HG03139 (cell line): ENCODE measurements around the gene JMJD7.

Source experiments
- ATAC-seq: cut with Tn5 transposase; IDR thresholded peaks from one replicate; pipeline ENCODE4 v1.9.1; 2021; ENCODE audit not compliant: unreplicated experiment

JMJD7 gene

DNA sequence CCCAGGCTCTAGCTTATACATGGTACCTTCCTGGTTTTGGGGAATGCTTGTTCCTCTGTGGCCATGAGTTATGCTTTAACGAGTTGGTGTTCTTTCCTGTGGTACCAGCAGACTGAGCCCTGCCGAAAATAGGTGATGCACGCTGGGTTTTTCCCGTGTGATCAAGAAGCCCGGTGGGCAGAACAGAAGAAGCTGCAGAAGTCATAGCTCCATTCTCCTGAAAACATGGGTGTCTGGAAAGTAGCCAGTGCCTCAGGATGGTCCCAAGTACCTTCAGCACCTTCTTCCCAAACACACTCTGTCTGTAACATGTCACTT is 28.4 kb upstream of the JMJD7 start:
- no peak for ATAC-seq

GRCh38 chr15:41801185-41801584 is 26.7 kb upstream of the JMJD7 start:
- ATAC-seq: no peak

- no peak for ATAC-seq
Observed at GRCh38 chr15:41801850-41802455, 25.9 kb upstream of the JMJD7 start.

- no peak for ATAC-seq
Observed at GRCh38 chr15:41804361-41804760, 23.5 kb upstream of the JMJD7 start.

DNA sequence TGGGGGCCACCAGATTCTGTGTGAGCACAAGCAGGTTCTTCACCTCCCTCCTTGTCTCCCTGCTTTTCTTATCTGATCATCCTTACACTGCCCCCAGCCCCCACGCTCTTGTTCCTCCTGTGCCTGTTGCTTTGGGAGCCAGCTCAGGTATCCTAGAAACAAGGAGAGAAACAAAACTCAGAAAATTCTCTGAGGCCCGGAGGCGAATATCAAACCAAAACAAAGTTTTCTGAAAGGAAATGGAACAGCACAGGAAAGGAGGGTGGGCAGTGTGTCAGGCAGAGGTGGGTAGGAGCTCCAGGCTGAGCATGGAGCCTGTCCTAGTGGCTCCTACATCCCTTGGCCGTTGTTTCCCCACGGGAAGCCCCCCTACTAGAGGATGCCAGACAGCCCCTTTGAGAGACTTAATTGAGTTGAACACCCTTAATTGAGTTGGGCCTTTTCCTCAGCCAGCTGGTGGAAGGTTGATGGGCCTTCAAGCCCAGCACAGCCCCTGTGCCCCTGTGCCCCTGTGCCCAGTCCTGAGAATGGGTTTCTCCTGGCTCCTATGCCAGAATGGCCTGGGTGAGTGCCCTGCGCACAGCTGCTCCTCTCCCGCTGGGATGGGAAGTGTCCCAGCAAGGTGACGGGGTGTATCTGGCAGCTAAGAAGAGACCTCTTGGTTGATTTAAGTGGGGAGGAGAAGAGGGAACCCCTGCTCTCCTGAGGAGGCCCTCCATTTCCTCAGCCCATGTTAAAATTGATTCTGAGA is 22.8 kb upstream of the JMJD7 start:
- ATAC-seq: no peak

DNA sequence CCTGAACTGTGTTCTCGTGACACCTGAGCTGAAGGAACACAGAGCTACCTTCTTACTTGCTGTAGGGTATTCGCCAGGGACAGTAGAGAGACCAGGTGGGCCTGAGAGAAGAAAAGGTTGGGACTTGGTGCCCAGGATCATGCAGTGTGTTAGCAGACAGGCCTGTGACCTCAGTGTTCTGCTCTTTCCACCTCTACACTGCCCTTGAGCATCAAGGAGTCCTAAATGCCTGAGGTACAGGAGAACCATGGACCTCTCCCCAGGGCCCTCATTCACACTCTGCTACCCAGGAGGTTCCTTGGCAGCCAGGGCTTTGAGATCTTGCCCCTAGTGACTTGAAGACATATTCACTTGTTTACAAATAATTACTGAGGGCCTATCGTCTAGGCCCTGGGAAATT is 22.2 kb upstream of the JMJD7 start:
- no peak for ATAC-seq

- no peak for ATAC-seq
Observed at GRCh38 chr15:41806291-41807181, 21.4 kb upstream of the JMJD7 start.

GRCh38 chr15:41809121-41809520 is 18.8 kb upstream of the JMJD7 start:
- no peak for ATAC-seq

DNA sequence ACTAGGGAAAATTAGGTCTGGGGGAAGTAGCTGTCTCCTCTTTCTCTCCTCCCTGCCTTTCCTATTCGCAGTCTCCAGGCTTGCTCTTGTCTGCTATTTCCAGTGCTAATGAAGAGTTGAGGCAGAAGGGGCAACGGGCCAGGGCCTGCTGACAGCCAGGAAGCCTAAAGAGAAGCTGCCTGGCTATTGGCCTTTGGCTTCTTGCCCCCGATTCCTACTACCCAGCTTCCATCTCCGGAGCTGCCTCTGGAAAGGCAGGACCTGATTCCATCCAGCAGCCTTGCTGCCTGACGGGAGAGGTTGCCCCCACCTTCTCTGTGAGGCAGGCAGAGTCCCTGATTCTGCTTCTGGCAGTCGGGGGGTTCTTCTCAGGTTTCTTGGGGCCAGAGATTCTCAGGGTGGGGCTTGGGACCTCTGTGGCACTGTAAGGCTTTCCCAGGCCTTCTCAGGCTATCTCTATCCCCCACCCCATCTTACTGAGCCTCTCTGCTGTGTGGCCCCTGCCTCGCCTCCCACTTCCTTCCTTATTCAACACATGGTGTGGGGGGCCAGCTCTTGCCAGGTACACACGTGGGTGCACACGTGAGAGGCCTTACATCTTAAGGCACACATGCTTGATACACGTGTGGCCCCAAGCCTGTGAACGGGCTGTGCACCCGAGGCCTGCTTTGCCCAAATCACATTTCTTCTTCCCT is 18.2 kb upstream of the JMJD7 start:
- no peak for ATAC-seq

DNA sequence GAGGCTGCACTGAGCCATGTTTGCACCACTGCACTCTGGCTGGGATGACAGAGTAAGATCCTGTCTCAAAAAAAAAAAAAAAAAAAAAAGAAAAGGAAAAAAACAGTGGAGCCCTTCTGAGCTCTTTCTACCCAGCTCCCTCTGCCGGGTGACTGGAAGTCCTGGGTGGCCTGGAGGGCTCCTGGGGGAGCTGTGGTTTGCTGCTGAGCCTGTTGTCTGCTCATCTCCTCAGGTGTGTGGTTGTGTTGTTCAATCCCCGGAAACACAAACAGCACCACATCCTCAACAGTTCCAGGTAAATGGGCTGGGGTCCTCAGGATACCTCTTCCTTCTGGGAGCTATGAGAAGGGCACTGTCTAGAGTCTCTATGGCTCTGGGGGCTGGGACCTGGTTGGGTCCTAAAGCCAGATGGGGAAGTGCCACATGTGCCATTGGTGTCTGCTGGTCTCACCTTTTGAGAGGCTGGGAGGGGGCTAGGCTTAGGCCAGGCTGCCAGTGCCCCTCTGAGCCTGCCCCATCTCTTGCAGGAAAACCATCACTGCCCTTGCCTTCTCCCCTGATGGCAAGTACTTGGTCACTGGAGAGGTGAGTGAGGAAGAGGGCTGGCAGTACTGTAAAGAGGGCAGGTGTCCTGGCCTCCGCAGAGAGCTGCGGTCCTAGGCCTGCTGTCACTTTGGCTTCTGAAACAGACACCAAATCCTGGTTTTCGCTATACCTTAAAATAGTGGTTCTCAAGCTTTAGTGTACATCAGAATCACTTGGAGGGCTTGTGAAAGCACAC is 17.1 kb upstream of the JMJD7 start:
- no peak for ATAC-seq

- no peak for ATAC-seq
Observed at GRCh38 chr15:41811432-41812195, 16.3 kb upstream of the JMJD7 start.

- ATAC-seq: no peak
Observed at GRCh38 chr15:41812820-41813375, 15.0 kb upstream of the JMJD7 start.

DNA sequence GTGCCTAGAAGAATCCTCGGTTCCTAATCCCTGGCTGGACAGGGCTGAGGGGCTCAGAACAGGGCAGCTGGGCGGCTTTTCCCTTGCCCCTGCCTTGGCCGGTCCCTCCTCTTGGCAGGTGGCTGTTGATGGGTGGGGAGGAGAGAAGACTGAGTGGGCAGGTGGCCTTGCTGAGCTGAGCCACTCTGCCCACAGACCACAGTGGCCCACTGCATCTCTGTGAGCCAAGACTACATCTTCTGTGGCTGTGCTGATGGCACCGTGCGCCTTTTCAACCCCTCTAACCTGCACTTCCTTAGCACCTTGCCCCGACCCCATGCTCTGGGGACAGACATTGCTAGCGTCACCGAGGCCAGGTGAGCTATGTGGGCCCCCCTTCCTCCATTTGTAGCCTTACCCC is 14.5 kb upstream of the JMJD7 start:
- ATAC-seq: no peak

DNA sequence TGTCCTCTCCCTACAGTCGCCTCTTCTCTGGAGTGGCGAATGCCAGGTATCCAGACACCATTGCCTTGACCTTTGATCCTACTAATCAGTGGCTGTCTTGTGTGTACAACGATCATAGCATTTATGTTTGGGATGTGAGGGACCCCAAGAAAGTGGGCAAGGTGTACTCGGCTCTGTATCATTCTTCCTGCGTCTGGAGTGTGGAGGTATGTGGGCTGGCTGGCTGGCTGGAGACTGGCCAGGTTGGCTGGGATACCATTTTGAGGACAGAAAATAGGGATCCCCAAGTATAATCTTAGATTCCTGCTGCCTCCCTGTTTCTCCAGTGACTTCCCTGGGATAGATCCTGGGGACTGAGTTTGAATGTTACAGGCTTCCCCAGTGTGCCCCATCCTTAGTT is 13.4 kb upstream of the JMJD7 start:
- no peak for ATAC-seq

GRCh38 chr15:41816788-41817187 is 11.1 kb upstream of the JMJD7 start:
- no peak for ATAC-seq

DNA sequence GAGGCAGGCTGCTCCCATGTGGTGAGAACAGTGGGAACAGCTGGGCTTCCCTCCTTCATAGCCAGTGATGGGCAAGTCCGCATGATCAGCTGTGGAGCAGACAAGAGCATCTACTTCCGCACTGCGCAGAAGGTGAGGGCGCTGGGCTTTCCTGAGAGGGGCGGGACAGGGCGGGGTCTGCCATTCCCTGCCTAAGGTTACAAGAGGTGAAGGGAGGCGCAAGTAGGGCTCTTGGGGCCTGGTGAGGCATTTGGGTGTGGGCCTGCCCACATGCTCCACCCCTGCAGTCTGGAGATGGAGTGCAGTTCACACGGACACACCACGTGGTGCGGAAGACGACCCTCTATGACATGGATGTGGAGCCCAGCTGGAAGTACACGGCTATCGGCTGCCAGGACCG is 10.6 kb upstream of the JMJD7 start:
- no peak for ATAC-seq

DNA sequence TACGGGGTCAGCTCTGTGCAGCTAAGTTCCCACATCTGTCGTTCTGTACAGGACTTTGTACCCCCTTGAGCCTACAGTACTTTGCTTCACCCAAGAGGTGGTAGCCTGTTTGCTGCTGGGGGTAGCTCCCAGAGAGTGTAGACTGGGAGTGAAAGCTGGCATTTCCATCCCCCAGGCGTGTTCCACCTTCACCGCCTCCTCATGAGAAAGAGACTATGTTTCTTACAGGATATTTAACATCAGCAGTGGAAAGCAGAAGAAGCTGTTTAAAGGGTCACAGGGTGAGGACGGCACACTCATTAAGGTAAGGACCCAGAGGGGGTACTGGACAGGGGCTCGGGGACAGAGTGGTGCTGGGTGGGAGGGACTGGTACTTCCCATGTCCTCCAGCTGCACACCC is 10.1 kb upstream of the JMJD7 start:
- no peak for ATAC-seq

GRCh38 chr15:41819455-41820050 is 8.3 kb upstream of the JMJD7 start:
- no peak for ATAC-seq

DNA sequence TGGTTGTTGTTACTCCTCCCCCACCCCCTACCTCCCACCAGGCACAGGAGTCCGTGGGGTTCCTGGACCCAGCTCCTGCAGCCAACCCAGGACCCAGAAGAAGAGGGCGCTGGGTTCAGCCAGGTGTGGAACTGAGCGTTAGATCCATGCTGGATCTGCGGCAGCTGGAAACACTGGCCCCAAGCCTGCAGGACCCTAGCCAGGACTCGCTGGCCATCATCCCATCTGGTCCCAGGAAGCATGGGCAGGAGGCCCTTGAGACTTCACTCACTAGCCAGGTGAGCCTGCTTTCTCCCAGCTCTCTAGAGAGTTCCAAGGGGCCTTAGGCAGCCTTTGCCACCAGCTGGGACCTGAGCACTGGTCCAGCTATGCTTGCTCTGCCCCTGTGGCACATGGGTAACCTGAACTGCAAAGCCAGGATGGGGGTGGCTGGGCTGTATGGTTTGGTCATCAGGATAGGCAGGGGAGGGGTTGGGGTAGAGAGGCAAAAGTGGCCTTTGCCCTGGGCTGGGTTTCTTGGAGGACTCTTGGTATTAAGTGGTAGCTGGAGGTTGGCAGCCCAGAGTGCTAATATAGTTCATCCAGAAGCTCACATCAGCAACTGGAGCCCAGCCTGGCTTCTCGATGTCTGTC is 7.0 kb upstream of the JMJD7 start:
- ATAC-seq: no peak
